HepG2 (cell line): ENCODE results near the gene TTC24. TPM values are rescaled to one million over a fixed set of nuclear protein-coding genes. Genes with fewer than 3 reads are reported as not detected.

ENCODE experiments used
- CC2D1A ChIP-seq: sonication (generic); formaldehyde crosslinking; IDR thresholded peaks from 2 replicates; pipeline ENCODE4 v1.8.1; 2023; ENCODE audit warnings: mild to moderate bottlenecking, missing genetic modification reagents
- HNF4G ChIP-seq, 2 experiments: sonication (generic) in 1 of 2; formaldehyde crosslinking in 1 of 2; IDR thresholded peaks; 2 replicates each; pipeline versions ENCODE4 v1.4.0 to v1.6.1; 2011 to 2020; ENCODE audit warnings: borderline replicate concordance in 2 of 2, low read depth in 2 of 2, mild to moderate bottlenecking in 2 of 2, low read length in 1 of 2, missing genetic modification reagents in 1 of 2, moderate library complexity in 1 of 2
- HOXA9 ChIP-seq: sonication (generic); formaldehyde crosslinking; IDR thresholded peaks from 2 replicates; pipeline ENCODE4 v1.8.1; 2022; ENCODE audit warnings: missing genetic modification reagents, mild to moderate bottlenecking, moderate library complexity, borderline replicate concordance
- KDM2A ChIP-seq: sonication (generic); formaldehyde crosslinking; IDR thresholded peaks from 2 replicates; pipeline ENCODE4 v1.4.0; 2020; ENCODE audit warnings: low read depth, missing genetic modification reagents, borderline replicate concordance
- NFE2 ChIP-seq: sonication (generic); formaldehyde crosslinking; IDR thresholded peaks from 2 replicates; pipeline ENCODE4 v1.4.0; 2020; ENCODE audit warnings: missing genetic modification reagents
- PHB2 ChIP-seq: fragments of 450-650 bp; IDR thresholded peaks from 2 replicates; pipeline ENCODE4 v1.6.1; 2018; ENCODE audit not compliant: partially characterized antibody
- SALL2 ChIP-seq: sonication (generic); formaldehyde crosslinking; IDR thresholded peaks from 2 replicates; pipeline ENCODE4 v1.8.1; 2023; ENCODE audit warnings: mild to moderate bottlenecking, missing genetic modification reagents, inconsistent platforms
- SIX4 ChIP-seq: sonication (generic); formaldehyde crosslinking; IDR thresholded peaks from 2 replicates; pipeline ENCODE4 v1.4.0; 2020; ENCODE audit warnings: missing genetic modification reagents
- TARDBP ChIP-seq: sonication (generic); formaldehyde crosslinking; IDR thresholded peaks from 2 replicates; pipeline ENCODE4 v1.8.0; 2022; ENCODE audit warnings: mild to moderate bottlenecking, missing genetic modification reagents
- TCF12 ChIP-seq, 2 experiments: fragments of 450-650 bp in 1 of 2; sonication (generic) in 1 of 2; formaldehyde crosslinking in 1 of 2; IDR thresholded peaks; 2 replicates each; pipeline versions ENCODE4 v1.6.1 to v1.8.0; 2017 to 2022; ENCODE audit warnings: antibody characterized with exemption in 1 of 2, mild to moderate bottlenecking in 1 of 2, missing genetic modification reagents in 1 of 2, moderate library complexity in 1 of 2
- ZNF343 ChIP-seq: sonication (generic); formaldehyde crosslinking; IDR thresholded peaks from 2 replicates; pipeline ENCODE4 v1.4.0; 2020; ENCODE audit warnings: mild to moderate bottlenecking, missing genetic modification reagents
- ZNF451 ChIP-seq: sonication (generic); formaldehyde crosslinking; IDR thresholded peaks from 2 replicates; pipeline ENCODE4 v1.5.0; 2020; ENCODE audit warnings: mild to moderate bottlenecking, missing genetic modification reagents
- polyA plus RNA-seq, 8 experiments: library from polyadenylated mRNA; depleted of rRNA in 3 of 8; stranded (reverse) in 7 of 8; unstranded in 1 of 8; fragments of >200 nt; fragmentation: Illumina TruSeq in 4 of 8; extraction: Trizol in 4 of 8; gene quantifications; 2 replicates each; pipeline versions ENCODE4 v1.2.1 to v1.2.3, GENCODE V29; 2011 to 2016; ENCODE audit warnings: low read depth in 4 of 8, missing spikeins in 1 of 8, mixed read lengths in 1 of 8; ENCODE audit not compliant: insufficient read depth in 1 of 8
- total RNA-seq, 5 experiments: library from RNA; depleted of rRNA; stranded (reverse); fragments of >200 nt; fragmentation: Illumina TruSeq; extraction: Trizol; gene quantifications; 2 replicates each; pipeline ENCODE4 v1.2.3, GENCODE V29; 2016; ENCODE audit warnings: low read depth in 1 of 5
- TF ChIP-seq, protein P1 (sequence below): sonication (generic); formaldehyde crosslinking; IDR thresholded peaks from 2 replicates; pipeline ENCODE4 v1.4.0; 2020; ENCODE audit warnings: missing genetic modification reagents
- TF ChIP-seq, protein P2 (sequence below): sonication (generic); formaldehyde crosslinking; IDR thresholded peaks from 2 replicates; pipeline ENCODE4 v1.4.0; 2020; ENCODE audit warnings: missing genetic modification reagents
- TF ChIP-seq, protein P3 (sequence below): sonication (generic); formaldehyde crosslinking; conservative IDR thresholded peaks from 2 replicates; pipeline ENCODE4 v1.4.0; 2020; ENCODE audit warnings: mild to moderate bottlenecking, missing genetic modification reagents, moderate library complexity
- TF ChIP-seq, protein P4 (sequence below): sonication (generic); formaldehyde crosslinking; IDR thresholded peaks from 2 replicates; pipeline ENCODE4 v1.5.0; 2020; ENCODE audit warnings: missing genetic modification reagents
- TF ChIP-seq, protein P5 (sequence below): sonication (generic); formaldehyde crosslinking; IDR thresholded peaks from 2 replicates; pipeline ENCODE4 v1.4.0; 2020; ENCODE audit warnings: mild to moderate bottlenecking, missing genetic modification reagents, borderline replicate concordance

TTC24 gene
- total and polyA plus RNA-seq, 2 of the 13 experiments (the other 11 are each of a cell fraction or from before 2014, with no cell fraction given), result 0.13 to 0.18 TPM

DNA sequence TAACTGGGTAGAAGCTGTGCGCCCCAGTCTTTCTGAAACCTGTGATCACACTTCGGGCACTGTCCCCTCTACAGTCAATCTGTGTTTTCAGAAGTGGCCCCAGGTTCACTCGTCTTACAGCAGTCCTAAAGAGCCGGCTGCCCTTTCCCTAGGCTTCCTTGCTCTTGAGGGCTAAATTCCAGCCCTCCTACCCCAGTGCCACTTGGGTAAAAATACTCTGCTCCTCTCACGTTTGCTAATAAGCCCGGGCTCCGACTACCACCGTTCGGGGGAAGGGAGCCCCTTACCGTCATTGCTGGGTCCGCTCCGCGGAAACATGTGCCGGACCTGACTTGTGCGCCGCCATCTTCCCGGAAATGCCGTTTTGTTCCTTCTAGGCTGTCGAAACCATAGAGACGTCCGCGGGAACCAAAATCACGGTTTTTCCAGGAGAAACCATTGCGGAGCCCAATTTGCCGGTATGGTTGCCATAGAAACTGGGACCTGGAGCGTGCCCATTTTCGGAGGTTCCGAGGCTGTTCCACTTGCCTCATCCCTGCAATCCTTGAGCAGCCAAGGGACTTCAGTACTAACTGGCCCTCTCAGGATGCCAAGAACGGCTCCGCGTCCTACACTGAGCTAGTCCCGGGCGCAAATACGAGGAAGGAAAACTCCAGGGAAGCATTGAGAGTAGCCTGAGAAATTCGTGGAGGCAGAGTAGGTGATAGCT lies 21.8 kb downstream of the TTC24 start, which contains the start of gene GPATCH4 (continued):
- TF ChIP-seq CC2D1A (CRISPR knock-in tag), result no peak
- no peak for TF ChIP-seq PHB2
- TF ChIP-seq, protein P1, sequence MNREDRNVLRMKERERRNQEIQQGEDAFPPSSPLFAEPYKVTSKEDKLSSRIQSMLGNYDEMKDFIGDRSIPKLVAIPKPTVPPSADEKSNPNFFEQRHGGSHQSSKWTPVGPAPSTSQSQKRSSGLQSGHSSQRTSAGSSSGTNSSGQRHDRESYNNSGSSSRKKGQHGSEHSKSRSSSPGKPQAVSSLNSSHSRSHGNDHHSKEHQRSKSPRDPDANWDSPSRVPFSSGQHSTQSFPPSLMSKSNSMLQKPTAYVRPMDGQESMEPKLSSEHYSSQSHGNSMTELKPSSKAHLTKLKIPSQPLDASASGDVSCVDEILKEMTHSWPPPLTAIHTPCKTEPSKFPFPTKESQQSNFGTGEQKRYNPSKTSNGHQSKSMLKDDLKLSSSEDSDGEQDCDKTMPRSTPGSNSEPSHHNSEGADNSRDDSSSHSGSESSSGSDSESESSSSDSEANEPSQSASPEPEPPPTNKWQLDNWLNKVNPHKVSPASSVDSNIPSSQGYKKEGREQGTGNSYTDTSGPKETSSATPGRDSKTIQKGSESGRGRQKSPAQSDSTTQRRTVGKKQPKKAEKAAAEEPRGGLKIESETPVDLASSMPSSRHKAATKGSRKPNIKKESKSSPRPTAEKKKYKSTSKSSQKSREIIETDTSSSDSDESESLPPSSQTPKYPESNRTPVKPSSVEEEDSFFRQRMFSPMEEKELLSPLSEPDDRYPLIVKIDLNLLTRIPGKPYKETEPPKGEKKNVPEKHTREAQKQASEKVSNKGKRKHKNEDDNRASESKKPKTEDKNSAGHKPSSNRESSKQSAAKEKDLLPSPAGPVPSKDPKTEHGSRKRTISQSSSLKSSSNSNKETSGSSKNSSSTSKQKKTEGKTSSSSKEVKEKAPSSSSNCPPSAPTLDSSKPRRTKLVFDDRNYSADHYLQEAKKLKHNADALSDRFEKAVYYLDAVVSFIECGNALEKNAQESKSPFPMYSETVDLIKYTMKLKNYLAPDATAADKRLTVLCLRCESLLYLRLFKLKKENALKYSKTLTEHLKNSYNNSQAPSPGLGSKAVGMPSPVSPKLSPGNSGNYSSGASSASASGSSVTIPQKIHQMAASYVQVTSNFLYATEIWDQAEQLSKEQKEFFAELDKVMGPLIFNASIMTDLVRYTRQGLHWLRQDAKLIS (CRISPR knock-in tag), result no peak
- no peak for TF ChIP-seq HNF4G (IDR thresholded peaks at IDR 0.05; ENCODE audit: borderline replicate concordance, low read depth, low read length)
- TF ChIP-seq HNF4G (CRISPR knock-in tag; IDR thresholded peaks at IDR 0.05; ENCODE audit: borderline replicate concordance, low read depth), result no peak
- TF ChIP-seq, protein P2, sequence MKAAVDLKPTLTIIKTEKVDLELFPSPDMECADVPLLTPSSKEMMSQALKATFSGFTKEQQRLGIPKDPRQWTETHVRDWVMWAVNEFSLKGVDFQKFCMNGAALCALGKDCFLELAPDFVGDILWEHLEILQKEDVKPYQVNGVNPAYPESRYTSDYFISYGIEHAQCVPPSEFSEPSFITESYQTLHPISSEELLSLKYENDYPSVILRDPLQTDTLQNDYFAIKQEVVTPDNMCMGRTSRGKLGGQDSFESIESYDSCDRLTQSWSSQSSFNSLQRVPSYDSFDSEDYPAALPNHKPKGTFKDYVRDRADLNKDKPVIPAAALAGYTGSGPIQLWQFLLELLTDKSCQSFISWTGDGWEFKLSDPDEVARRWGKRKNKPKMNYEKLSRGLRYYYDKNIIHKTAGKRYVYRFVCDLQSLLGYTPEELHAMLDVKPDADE (CRISPR knock-in tag), result no peak
- no peak for TF ChIP-seq TCF12 (IDR thresholded peaks at IDR 0.05)
- 0 out of 2 replicates have a peak, but pooled peaks have one; percentile 37 for TF ChIP-seq TCF12 (CRISPR knock-in tag; IDR thresholded peaks at IDR 0.05)
- no peak; the same call in 1 of the 2 replicates for TF ChIP-seq ZNF343 (CRISPR knock-in tag)
- TF ChIP-seq, protein P3, sequence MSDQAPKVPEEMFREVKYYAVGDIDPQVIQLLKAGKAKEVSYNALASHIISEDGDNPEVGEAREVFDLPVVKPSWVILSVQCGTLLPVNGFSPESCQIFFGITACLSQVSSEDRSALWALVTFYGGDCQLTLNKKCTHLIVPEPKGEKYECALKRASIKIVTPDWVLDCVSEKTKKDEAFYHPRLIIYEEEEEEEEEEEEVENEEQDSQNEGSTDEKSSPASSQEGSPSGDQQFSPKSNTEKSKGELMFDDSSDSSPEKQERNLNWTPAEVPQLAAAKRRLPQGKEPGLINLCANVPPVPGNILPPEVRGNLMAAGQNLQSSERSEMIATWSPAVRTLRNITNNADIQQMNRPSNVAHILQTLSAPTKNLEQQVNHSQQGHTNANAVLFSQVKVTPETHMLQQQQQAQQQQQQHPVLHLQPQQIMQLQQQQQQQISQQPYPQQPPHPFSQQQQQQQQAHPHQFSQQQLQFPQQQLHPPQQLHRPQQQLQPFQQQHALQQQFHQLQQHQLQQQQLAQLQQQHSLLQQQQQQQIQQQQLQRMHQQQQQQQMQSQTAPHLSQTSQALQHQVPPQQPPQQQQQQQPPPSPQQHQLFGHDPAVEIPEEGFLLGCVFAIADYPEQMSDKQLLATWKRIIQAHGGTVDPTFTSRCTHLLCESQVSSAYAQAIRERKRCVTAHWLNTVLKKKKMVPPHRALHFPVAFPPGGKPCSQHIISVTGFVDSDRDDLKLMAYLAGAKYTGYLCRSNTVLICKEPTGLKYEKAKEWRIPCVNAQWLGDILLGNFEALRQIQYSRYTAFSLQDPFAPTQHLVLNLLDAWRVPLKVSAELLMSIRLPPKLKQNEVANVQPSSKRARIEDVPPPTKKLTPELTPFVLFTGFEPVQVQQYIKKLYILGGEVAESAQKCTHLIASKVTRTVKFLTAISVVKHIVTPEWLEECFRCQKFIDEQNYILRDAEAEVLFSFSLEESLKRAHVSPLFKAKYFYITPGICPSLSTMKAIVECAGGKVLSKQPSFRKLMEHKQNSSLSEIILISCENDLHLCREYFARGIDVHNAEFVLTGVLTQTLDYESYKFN (CRISPR knock-in tag), result peak; percentile 23; the same call in 1 of the 2 replicates
- TF ChIP-seq SALL2 (CRISPR knock-in tag), result peak; percentile 36; the same call in 1 of the 2 replicates
- peak; percentile 78; the same call in 1 of the 2 replicates for TF ChIP-seq TARDBP
- no peak for TF ChIP-seq ZNF451 (CRISPR knock-in tag)
- TF ChIP-seq, protein P4, sequence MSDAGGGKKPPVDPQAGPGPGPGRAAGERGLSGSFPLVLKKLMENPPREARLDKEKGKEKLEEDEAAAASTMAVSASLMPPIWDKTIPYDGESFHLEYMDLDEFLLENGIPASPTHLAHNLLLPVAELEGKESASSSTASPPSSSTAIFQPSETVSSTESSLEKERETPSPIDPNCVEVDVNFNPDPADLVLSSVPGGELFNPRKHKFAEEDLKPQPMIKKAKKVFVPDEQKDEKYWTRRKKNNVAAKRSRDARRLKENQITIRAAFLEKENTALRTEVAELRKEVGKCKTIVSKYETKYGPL, result no peak
- peak; percentile 92 for TF ChIP-seq KDM2A (CRISPR knock-in tag)
- TF ChIP-seq, protein P5, sequence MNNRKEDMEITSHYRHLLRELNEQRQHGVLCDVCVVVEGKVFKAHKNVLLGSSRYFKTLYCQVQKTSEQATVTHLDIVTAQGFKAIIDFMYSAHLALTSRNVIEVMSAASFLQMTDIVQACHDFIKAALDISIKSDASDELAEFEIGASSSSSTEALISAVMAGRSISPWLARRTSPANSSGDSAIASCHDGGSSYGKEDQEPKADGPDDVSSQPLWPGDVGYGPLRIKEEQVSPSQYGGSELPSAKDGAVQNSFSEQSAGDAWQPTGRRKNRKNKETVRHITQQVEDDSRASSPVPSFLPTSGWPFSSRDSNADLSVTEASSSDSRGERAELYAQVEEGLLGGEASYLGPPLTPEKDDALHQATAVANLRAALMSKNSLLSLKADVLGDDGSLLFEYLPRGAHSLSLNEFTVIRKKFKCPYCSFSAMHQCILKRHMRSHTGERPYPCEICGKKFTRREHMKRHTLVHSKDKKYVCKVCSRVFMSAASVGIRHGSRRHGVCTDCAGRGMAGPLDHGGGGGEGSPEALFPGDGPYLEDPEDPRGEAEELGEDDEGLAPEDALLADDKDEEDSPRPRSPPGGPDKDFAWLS, result no peak
- no peak; the same call in 1 of the 2 replicates for TF ChIP-seq HOXA9 (CRISPR knock-in tag)
- TF ChIP-seq SIX4, result no peak
- no peak for TF ChIP-seq NFE2 (CRISPR knock-in tag)
